BE2C (cell line): Measurements from ENCODE around the gene BST2.

Experiments
- DNase-seq: peaks from one replicate; pipeline ENCODE4 v3.0.0-alpha.2; 2020
- H3K27me3 ChIP-seq: fragments of 250-450 bp; sonication (Bioruptor Pico); 2 replicates; pipeline ENCODE4 v1.5.1; 2020; ENCODE audit warnings: mild to moderate bottlenecking
- H3K36me3 ChIP-seq: fragments of 250-450 bp; sonication (Bioruptor Pico); 2 replicates; pipeline ENCODE4 v1.5.1; 2020; ENCODE audit warnings: mild to moderate bottlenecking
- H3K4me1 ChIP-seq: fragments of 250-450 bp; sonication (Bioruptor Pico); 2 replicates; pipeline ENCODE4 v1.5.1; 2020
- H3K4me3 ChIP-seq: 2 replicates; pipeline ENCODE4 v1.5.1; 2011; ENCODE audit warnings: low read depth, low read length
- H3K9me3 ChIP-seq: fragments of 250-450 bp; sonication (Bioruptor Pico); 2 replicates; pipeline ENCODE4 v1.5.1; 2020
- CTCF ChIP-seq: IDR thresholded peaks from 2 replicates; pipeline ENCODE4 v1.5.1; 2012; ENCODE audit warnings: mild to moderate bottlenecking, low read depth, low read length

BST2 gene

GRCh38 chr19:17420475-17420924 lies 15.1 kb upstream of the BST2 start:
- Histone ChIP-seq H3K4me1 (peaks cover 2% of the 10 kb centered on the region; the same call in 1 of the 2 replicates), H3K27me3 (no peaks in the 10 kb centered on the region), H3K36me3 (peaks cover 3% of the 10 kb centered on the region; the same call in 1 of the 2 replicates), H3K4me3 (peak overlapping the region; percentile 82), H3K9me3 (no peaks in the 10 kb centered on the region)
- DNase-seq, result peak; percentile 54
- TF ChIP-seq CTCF, result peak; percentile 10; the same call in 1 of the 2 replicates

GRCh38 chr19:17419621-17420474 lies 14.4 kb upstream of the BST2 start, which contains the start of gene MVB12A:
TSS of gene MVB12A (plus strand) at chr19:17420047. CDS start at chr19:17420136, 89 bp downstream.
- H3K9me3 ChIP-seq, result no peaks in the 10 kb centered on the region
- peak; percentile 98 for DNase-seq
- TF ChIP-seq CTCF, result no peak

GRCh38 chr19:17419154-17419620 lies 13.8 kb upstream of the BST2 start:
- H3K9me3 ChIP-seq, result no peaks in the 10 kb centered on the region; the same call in 1 of the 2 replicates
- no peaks in the 10 kb centered on the region; the same call in 1 of the 2 replicates for H3K4me1 ChIP-seq
- H3K36me3 ChIP-seq, result peaks cover 3% of the 10 kb centered on the region; the same call in 1 of the 2 replicates
- TF ChIP-seq CTCF, result no peak
- peak overlapping the region; percentile 64 for H3K4me3 ChIP-seq
- no peak for DNase-seq
- H3K27me3 ChIP-seq, result no peaks in the 10 kb centered on the region

More at GRCh38 chr19:17419621-17420474, 14.4 kb upstream of the BST2 start, which contains the start of gene MVB12A:
- Histone ChIP-seq H3K27me3 (no peaks in the 10 kb centered on the region), H3K4me3 (peak within 1 kb of the TSS; percentile 82), H3K4me1 (peaks cover 2% of the 10 kb centered on the region; the same call in 1 of the 2 replicates), H3K36me3 (peaks cover 3% of the 10 kb centered on the region; the same call in 1 of the 2 replicates)

- Histone ChIP-seq H3K27me3 (no peaks in the 10 kb centered on the region), H3K4me1 (no peaks in the 10 kb centered on the region; the same call in 1 of the 2 replicates), H3K36me3 (peaks cover 3% of the 10 kb centered on the region; the same call in 1 of the 2 replicates), H3K4me3 (peak overlapping the region; percentile 64), H3K9me3 (no peaks in the 10 kb centered on the region; the same call in 1 of the 2 replicates)
- no peak for TF ChIP-seq CTCF
- DNase-seq, result no peak
These were observed 13.3 kb upstream of the BST2 start for GRCh38 chr19:17418710-17419109.

GRCh38 chr19:17415121-17415520 lies 9.7 kb upstream of the BST2 start:
- no peaks in the 10 kb centered on the region for H3K27me3 ChIP-seq
- peaks cover 8% of the 10 kb centered on the region for H3K4me1 ChIP-seq
- H3K36me3 ChIP-seq, result no peaks in the 10 kb centered on the region
- no peak for TF ChIP-seq CTCF
- no peak overlapping the region for H3K4me3 ChIP-seq
- DNase-seq, result no peak
- H3K9me3 ChIP-seq, result no peaks in the 10 kb centered on the region; the same call in 1 of the 2 replicates
